CD14-positive monocyte (primary cell): Measurements from ENCODE around the gene CBLIF. TPM values are rescaled to one million over a fixed set of nuclear protein-coding genes. Genes with fewer than 3 reads are reported as not detected.
A peak's percentile ranks its signal among the peaks of the same experiment; 100 is the strongest.

Experiments used
- DNase-seq, 3 donors: peaks; one replicate each; pipeline ENCODE4 v3.0.0-alpha.2; 2011 to 2022
- H2AFZ ChIP-seq: 2 replicates; pipeline ENCODE4 v1.6.0; 2012; ENCODE audit warnings: mild to moderate bottlenecking, low read depth, low read length, inconsistent platforms; ENCODE audit not compliant: insufficient read depth, poor library complexity, severe bottlenecking
- H3K27ac ChIP-seq, 2 donors: 1 replicate in 1 of 2; 2 replicates in 1 of 2; pipeline ENCODE4 v1.5.1; 2012 to 2013; ENCODE audit warnings: low read length in 2 of 2, control low read depth in 1 of 2, inconsistent platforms in 1 of 2, low read depth in 1 of 2, mild to moderate bottlenecking in 1 of 2
- H3K27me3 ChIP-seq, 2 donors: one replicate each; pipeline versions ENCODE4 v1.6.0 to v1.6.1; 2011 to 2013; ENCODE audit warnings: low read length in 2 of 2; ENCODE audit not compliant: control insufficient read depth in 2 of 2, insufficient read depth in 2 of 2
- H3K36me3 ChIP-seq, 2 donors: replicated peaks in 1 of 2; 1 replicate in 1 of 2; 2 replicates in 1 of 2; pipeline versions ENCODE4 v1.5.1 to v1.6.1; 2012 to 2013; ENCODE audit warnings: low read length in 2 of 2, control low read depth in 1 of 2, inconsistent platforms in 1 of 2, mild to moderate bottlenecking in 1 of 2; ENCODE audit not compliant: insufficient read depth in 2 of 2, control insufficient read depth in 1 of 2
- H3K4me1 ChIP-seq, 2 donors: 1 replicate in 1 of 2; 2 replicates in 1 of 2; pipeline versions ENCODE4 v1.5.1 to v1.6.1; 2012 to 2013; ENCODE audit warnings: low read length in 2 of 2, control low read depth in 1 of 2, inconsistent platforms in 1 of 2, mild to moderate bottlenecking in 1 of 2, moderate library complexity in 1 of 2; ENCODE audit not compliant: insufficient read depth in 2 of 2, control insufficient read depth in 1 of 2
- H3K4me2 ChIP-seq: replicated peaks from 2 replicates; pipeline ENCODE3; 2012; ENCODE audit warnings: low read length, moderate library complexity, mild to moderate bottlenecking; ENCODE audit not compliant: poor library complexity, severe bottlenecking; ENCODE audit errors: extremely low read depth
- H3K4me3 ChIP-seq, 3 experiments: fragments of 200-600 bp in 1 of 3; sonication (generic) in 1 of 3; replicated peaks in 1 of 3; 1 replicate in 2 of 3; 2 replicates in 1 of 3; pipeline ENCODE4 v1.5.1; 2011 to 2013; ENCODE audit warnings: low read length in 3 of 3, mild to moderate bottlenecking in 3 of 3, control low read depth in 2 of 3, low read depth in 2 of 3, inconsistent platforms in 1 of 3, moderate library complexity in 1 of 3
- H3K79me2 ChIP-seq: 2 replicates; pipeline ENCODE4 v1.6.0; 2012; ENCODE audit warnings: mild to moderate bottlenecking, control low read depth, inconsistent platforms, low read length, moderate library complexity; ENCODE audit not compliant: insufficient read depth
- H3K9ac ChIP-seq: 2 replicates; pipeline ENCODE4 v1.6.0; 2017; ENCODE audit warnings: low read length, mild to moderate bottlenecking; ENCODE audit not compliant: insufficient read depth, poor library complexity, severe bottlenecking
- H3K9me3 ChIP-seq, 2 donors: replicated peaks in 1 of 2; 1 replicate in 1 of 2; 2 replicates in 1 of 2; pipeline versions ENCODE4 v1.5.1 to v1.6.1; 2012 to 2013; ENCODE audit warnings: low read length in 2 of 2, control low read depth in 1 of 2; ENCODE audit not compliant: control insufficient read depth in 1 of 2, insufficient read depth in 1 of 2
- H4K20me1 ChIP-seq: 2 replicates; pipeline ENCODE4 v1.6.0; 2012; ENCODE audit warnings: mild to moderate bottlenecking, low read length, control low read depth, moderate library complexity; ENCODE audit not compliant: insufficient read depth
- H3K27ac Mint-ChIP-seq, 7 donors: one replicate each; pipeline ENCODE4 v1.8.0; 2020; ENCODE audit warnings: mild to moderate bottlenecking in 7 of 7, mixed read lengths in 7 of 7, moderate library complexity in 6 of 7, inconsistent platforms in 2 of 7
- H3K27me3 Mint-ChIP-seq, 3 donors: one replicate each; pipeline ENCODE4 v1.8.0; 2021 to 2022; ENCODE audit warnings: low read depth in 3 of 3, mild to moderate bottlenecking in 3 of 3, mixed read lengths in 3 of 3, moderate library complexity in 3 of 3, inconsistent platforms in 1 of 3
- H3K36me3 Mint-ChIP-seq, 2 donors: one replicate each; pipeline ENCODE4 v1.8.0; 2020; ENCODE audit warnings: mixed read lengths in 2 of 2, inconsistent platforms in 1 of 2, mild to moderate bottlenecking in 1 of 2
- H3K4me1 Mint-ChIP-seq: one replicate; pipeline ENCODE4 v1.8.0; 2020; ENCODE audit warnings: mild to moderate bottlenecking, mixed read lengths
- H3K4me3 Mint-ChIP-seq, 2 donors: one replicate each; pipeline ENCODE4 v1.8.0; 2020; ENCODE audit warnings: mild to moderate bottlenecking in 2 of 2, mixed read lengths in 2 of 2, moderate library complexity in 1 of 2
- H3K9me3 Mint-ChIP-seq, 7 donors: one replicate each; pipeline ENCODE4 v1.8.0; 2020 to 2022; ENCODE audit warnings: mixed read lengths in 7 of 7, mild to moderate bottlenecking in 6 of 7, moderate library complexity in 6 of 7, inconsistent platforms in 2 of 7
- CTCF ChIP-seq: fragments of 200-600 bp; IDR thresholded peaks from one replicate; pipeline ENCODE4 v1.8.0; 2022; ENCODE audit warnings: antibody characterized with exemption, mild to moderate bottlenecking
- WGBS: methylation state at CpG from one replicate; pipeline ENCODE4 v1.1.5; 2013; ENCODE audit warnings: missing lambda C conversion rate; ENCODE audit not compliant: insufficient coverage; 5-methylcytosine and 5-hydroxymethylcytosine counted together
- intact Hi-C, 2 donors: fragments of 100-400 bp; cut with micrococcal nuclease; formaldehyde crosslinking; loops; one replicate each; pipeline versions ENCODE4 v1.15.0 to v1.15.1; 2023
- polyA plus RNA-seq, 3 donors: library from polyadenylated mRNA; depleted of rRNA in 1 of 3; unstranded in 2 of 3; stranded (reverse) in 1 of 3; fragments of 300-500 nt in 2 of 3; fragments of >200 nt in 1 of 3; fragmentation: Illumina TruSeq in 2 of 3; gene quantifications; 1 replicate in 2 of 3; 2 replicates in 1 of 3; pipeline ENCODE4 v1.2.3, GENCODE V29; 2012 to 2021

The CBLIF gene
- polyA plus RNA-seq, 3 donors, result not detected

- Mint-ChIP-seq H3K4me3 (no peak overlapping the region), H3K27ac (peak overlapping the region in 1 of 7 donors; percentile 13), H3K4me1 (peaks cover 17% of the 10 kb centered on the region), H3K27me3 (peaks cover 0 to 1% (median 0%) of the 10 kb centered on the region in 3 donors), H3K9me3 (peaks cover 0 to 3% (median 0%) of the 10 kb centered on the region in 7 donors), H3K36me3 (peaks cover 48 to 53% of the 10 kb centered on the region in 2 donors)
- Histone ChIP-seq H3K9me3 (no peaks in the 10 kb centered on the region), H3K4me3 (no peak overlapping the region), H3K27me3 (no peaks in the 10 kb centered on the region), H4K20me1 (peaks cover 8% of the 10 kb centered on the region), H2AFZ (no peak overlapping the region), H3K9ac (no peak overlapping the region), H3K4me1 (peaks cover 15 to 19% of the 10 kb centered on the region in 2 donors), H3K4me2 (no peak overlapping the region), H3K36me3 (peaks cover 51 to 59% of the 10 kb centered on the region in 2 donors), H3K79me2 (peaks cover 21% of the 10 kb centered on the region), H3K27ac (no peak overlapping the region)
- no CpG with 5 or more reads among the region's 1 CpG for WGBS
- no peak for TF ChIP-seq CTCF
- intact Hi-C loops, result no loop called here
- no peak for DNase-seq
Measured at GRCh38 chr11:59807047-59807610, 38.2 kb downstream of the CBLIF start.

- H3K27ac ChIP-seq, result no peak overlapping the region
- H3K9ac ChIP-seq, result no peak overlapping the region
- H3K36me3 ChIP-seq, result peaks cover 71 to 90% of the 10 kb centered on the region in 2 donors
- H3K27me3 ChIP-seq, result no peaks in the 10 kb centered on the region
- H3K4me1 Mint-ChIP-seq, result no peaks in the 10 kb centered on the region
- peaks cover 7% of the 10 kb centered on the region for H3K79me2 ChIP-seq
- intact Hi-C loops, result no loop called here
- no peak overlapping the region for H2AFZ ChIP-seq
- no peak overlapping the region for H3K4me3 Mint-ChIP-seq
- no peak overlapping the region for H3K4me2 ChIP-seq
- no peak for TF ChIP-seq CTCF
- H3K9me3 ChIP-seq, result no peaks in the 10 kb centered on the region
- H3K9me3 Mint-ChIP-seq, result peaks cover 0 to 2% (median 0%) of the 10 kb centered on the region in 7 donors
- no peak overlapping the region for H3K27ac Mint-ChIP-seq
- H3K36me3 Mint-ChIP-seq, result peaks cover 70 to 80% of the 10 kb centered on the region in 2 donors
- no peak overlapping the region for H3K4me3 ChIP-seq
- DNase-seq, result no peak
- H3K4me1 ChIP-seq, result no peaks in the 10 kb centered on the region
- H4K20me1 ChIP-seq, result peaks cover 8% of the 10 kb centered on the region
- peaks cover 0 to 1% (median 0%) of the 10 kb centered on the region in 3 donors for H3K27me3 Mint-ChIP-seq
- WGBS, result 100% methylated on average over 1 of the region's 2 CpGs
Measured at GRCh38 chr11:59804061-59804460, 41.2 kb downstream of the CBLIF start.
